NCI-H1105 (cell line): ENCODE measurements around the gene FRAS1.

Source experiments
- DNase-seq: peaks from one replicate; lab custom pipeline; 2025; lab: John Stamatoyannopoulos, UW

FRAS1 gene

DNA sequence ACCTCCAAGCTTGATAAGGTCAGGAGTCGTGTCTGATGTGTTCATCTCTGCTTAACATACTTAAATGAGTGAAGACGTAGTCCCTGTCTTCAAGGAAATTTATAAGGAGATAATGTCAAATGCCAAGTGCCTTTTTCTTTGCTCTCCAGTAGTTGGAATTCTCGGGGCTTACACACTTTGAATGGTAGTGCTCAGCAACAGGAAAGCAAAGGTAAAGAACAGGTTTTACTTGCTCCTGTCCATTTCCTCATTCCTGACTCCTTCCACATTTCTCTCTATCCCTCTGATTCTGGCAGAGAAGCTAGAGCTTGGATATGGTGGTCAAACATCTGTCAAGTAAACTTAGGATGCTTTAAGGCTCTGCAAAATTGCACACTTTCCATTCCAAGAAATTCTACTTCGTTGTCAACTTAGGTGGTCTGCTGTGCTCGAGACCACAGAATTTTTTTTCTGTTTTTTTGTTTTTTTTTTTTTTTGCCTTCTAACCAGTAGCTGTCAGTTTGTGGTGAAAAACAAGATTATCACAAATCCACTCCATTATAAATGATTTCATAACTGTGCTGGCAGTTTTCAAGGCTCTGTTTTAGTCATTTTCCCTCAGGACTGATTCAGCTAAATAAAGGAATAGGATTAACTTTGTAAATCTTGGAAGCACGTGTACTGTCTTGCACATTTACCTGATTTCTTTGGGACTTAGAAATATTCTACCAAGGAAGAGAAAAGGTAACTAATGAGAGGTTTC, 313.7 kb downstream of the FRAS1 start:
- no peak for DNase-seq

DNA sequence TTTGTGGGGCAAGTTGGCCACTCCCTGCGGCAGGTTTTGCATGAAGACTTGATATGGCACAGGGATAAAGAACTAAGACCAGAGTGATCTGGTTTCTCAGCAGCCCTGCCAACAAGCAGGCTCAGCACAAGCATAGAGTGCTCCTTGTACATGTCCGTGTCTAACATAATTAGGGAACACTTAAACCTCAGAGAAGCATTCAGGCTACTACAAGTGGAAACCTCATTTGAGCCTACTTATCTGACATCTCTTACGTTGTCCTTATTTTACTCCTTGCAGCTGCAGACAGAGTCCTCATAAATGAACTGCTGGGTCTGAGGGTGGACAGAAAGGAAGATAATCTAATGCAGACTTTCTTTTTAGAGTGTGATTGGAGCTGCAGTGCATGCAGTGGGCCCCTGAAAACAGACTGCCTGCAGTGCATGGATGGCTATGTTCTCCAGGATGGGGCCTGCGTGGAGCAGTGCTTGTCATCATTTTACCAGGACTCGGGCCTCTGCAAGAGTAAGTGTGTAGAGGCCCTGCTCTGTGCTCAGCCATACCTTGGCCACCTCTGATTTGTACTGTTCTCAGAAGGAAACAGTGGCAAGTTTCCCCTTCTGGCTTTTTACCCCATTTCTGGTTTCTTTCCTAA, 315.3 kb downstream of the FRAS1 start:
- DNase-seq = no peak

DNA sequence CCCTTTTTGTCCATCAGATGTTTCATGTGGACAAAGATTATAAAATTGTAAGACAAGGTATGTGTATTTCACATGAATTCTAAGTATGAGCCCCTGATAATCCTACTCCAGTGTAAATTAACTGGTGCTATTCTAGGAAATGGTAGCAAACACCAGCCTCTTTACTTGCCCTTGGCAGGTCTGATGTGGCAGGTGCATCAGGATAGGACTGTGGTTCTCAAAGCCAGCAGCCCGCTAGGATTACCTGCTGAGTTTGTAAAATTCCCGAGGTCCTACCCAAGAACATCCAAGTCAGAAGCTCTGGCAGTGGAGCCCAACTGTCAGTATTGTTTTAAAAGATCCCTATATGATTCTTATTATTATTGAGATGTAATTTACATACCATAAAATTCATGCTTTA, 320.4 kb downstream of the FRAS1 start:
- DNase-seq = no peak

DNA sequence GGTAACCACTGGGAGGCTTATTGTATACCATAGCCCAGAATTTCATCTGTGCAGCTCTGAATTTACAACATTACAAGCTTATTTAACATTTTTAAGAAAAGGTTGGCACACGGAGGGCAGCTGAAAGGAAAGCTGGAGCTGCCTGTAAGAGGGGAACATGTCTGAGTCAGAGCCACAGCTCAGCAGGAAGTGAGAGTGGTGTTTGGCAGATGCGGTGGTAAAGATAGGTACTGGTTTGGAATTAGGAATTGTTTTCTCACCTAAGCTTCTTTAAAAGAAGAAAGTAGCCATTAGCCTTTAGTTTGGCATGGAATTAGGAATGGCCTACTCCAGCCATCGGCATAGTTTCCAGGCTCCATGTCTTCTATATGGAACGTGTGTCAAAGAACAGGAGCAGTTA, 321.9 kb downstream of the FRAS1 start:
- no peak for DNase-seq

DNA sequence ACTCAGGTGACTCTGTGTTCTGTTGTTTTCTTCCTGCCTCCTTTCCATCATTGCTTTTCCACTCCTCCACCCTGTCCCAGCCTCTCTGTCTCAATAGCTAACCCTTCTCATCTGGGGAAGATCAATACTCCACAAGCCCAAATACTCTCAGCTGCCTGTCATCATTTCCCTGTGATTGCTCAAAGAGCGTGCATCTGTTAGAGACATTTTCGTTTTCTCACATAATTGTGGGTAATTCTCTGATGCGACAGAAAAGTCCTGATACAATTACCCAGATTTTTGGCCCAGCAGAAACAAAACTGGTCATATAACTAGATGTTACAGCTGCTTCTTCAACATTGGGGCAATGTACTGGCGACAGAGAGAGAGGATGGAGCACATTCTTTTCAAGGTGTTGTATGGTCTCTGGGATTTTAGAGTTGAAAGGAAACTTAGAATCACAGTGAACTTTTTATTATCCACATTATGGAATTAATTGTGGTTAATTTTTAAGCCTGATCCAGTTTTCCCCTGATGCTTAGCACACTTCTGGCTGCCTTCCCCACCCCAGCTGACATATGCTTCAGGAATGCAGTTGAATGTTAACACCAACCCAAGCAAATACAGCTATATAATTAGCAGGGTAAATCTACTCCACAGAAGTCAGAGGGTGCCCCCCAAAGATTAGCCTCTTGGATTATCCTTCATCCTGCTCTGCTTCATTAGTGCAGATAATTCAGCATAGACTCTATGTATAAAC, 323.0 kb downstream of the FRAS1 start:
- DNase-seq = no peak

DNA sequence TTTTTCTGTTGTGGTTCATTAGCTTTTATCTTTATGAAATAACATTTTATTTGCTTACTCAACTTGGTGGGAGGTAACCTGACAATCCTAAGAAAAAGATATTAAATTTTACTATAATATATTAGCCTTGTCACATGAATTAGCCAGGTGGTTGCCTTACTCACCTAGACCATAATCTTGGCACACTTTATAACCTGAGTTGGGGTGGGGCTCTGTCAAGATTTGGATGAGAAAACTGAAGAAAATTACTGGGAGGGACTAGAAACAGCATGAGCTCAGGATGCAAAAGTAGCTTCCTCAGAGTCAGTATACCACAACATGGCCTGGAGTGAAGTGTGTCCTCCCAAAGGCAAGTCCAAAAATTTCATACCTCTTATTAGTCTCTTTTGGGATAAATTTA, 329.6 kb downstream of the FRAS1 start:
- no peak for DNase-seq

DNA sequence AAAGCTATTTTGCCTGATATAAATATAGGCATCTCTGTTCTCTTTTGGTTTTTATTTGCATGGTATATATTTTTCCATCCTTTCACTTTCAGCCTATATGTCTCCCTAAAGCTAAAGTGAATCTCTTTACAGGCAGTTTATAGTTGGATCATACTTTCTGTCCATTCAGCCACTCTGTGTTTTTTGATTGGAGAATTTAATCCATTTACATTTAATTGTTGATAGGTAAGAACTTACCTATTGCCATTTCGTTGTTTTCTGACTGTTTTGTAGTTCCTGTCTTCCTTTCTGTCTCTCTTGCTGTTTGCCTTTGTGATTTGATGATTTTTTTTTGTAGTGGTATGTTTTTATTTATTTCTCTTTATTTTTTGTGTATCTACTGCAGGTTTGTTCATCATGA, 338.5 kb downstream of the FRAS1 start:
- no peak for DNase-seq

DNA sequence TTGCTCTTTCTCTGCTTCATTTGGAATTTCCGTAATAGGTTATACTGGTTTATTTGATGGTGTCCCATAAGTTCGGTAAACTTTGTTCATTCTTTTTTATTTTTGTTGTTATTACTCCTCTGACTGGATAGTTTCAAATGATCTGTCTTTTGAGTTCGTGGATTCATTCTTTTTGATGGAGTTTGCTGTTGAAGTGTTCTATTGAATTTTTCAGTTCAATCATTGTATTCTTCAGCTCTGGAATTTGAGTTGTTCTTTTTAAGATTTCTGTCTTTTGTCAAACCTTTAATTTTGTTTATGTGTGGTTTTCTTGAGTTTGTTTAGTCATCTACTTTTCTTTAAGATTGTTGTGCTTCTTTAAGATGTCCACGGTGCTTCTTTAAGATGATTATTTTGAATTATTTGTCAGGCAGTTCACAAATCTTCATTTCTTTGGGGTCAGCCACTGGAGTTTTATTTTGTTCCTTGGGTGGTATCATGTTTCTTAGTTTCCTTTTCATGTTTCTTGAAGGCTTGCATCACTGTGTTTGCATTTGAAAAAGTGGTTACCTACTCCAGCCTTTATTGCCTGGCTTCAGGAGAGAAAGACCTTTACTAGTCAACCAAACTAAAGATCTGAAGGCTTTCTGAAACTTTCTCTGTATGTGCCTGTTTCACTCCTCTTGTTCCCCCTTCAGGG, 339.6 kb downstream of the FRAS1 start:
- DNase-seq = no peak

DNA sequence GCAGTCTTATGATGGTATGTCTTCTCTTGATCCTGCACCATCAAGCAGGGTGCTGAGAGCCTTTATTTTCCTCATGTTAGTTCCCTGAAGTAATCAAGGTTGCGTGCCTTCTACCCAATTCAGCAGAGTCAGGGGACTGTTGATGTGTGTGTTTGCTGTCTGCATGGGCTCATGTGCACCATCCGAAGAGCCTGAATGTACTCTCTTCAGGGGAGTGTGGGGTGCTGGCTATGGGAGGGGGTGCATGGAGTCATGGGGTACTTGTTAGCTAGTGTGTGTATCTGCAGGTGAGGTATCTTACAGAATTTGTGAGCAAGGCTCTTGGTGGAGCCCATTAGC, 340.1 kb downstream of the FRAS1 start:
- DNase-seq = no peak

DNA sequence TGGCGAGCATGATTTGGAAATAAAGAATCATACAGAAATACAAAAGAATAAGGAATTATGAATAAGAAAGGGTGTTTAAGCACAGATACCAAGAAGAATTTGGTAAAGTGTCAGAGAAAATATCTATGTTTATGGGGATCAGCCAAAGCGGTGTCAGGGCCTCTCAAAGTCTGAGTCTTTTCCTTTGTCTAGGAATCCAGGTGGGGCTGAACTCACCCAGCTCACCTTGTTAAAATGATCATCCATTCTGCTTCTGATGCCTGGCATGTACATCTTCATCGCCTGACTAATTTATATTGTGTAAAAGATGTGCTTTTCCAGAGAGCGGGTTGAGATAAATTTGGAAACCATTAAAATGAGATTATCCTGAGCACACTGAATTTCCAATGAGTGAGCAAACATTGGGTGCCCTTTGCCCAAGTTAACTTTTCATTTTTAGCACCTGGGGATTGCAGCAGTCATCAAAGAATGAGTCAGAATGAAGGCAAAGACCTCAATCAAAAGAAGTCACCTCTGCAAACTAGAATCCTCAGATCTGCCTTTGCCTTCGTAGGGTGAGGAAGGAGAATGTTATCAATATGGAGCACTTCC, 352.6 kb downstream of the FRAS1 start:
- no peak for DNase-seq

DNA sequence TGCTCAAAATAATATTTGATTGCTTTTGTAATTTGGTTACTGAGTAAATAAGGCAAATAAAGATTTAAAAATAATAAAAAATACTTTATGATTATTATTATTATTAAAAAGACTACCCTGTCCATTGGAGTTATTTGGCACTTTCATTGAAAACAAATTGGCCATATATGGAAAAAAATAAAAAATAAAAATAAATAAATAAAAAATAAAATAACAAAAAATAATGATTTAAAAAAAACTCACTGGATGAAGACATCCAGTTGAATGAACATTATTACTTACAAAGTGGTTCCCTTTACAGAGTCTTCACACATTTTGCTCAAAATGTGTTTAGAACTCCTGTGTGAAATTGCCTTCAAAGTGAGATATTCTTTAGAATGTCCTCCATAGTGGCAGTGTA, 353.1 kb downstream of the FRAS1 start:
- DNase-seq = no peak

DNA sequence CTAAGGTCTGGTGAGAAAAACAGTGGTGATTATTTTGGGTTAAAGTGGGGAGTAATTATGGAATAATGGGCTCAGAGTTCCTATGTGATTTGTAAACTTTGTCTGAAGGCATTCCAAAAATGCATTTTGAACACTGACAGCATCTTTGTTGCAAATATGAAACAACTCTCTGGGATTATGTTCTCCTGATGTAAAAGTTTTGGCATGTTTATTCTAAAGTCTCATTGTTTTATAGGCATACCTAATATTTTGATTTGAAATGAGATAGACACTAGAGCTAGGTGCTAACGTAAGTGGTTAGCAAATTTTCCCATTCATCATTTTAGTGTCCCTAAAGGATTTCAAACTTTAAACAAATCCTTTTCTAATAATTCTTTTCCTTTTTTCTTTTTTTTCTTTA, 353.6 kb downstream of the FRAS1 start:
- no peak for DNase-seq

DNA sequence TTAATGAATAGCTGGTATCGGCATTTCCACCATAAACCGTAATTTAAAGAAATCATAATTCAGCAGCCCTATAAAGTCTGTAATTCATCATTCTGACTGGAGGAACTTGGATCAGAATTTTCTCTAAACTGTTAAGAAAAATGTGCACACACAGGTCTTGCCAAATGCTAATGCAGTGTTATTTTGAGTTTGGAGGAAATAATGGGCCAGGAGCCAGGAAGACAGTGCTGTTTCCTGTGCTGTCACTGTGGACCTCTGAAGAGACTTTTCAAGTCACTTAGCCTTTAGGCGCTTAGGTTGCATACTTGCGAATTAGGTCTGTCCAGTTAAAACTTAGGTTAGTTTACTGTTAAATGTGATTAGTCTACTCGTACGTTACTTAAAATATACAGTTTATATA, 357.0 kb downstream of the FRAS1 start:
- no peak for DNase-seq

DNA sequence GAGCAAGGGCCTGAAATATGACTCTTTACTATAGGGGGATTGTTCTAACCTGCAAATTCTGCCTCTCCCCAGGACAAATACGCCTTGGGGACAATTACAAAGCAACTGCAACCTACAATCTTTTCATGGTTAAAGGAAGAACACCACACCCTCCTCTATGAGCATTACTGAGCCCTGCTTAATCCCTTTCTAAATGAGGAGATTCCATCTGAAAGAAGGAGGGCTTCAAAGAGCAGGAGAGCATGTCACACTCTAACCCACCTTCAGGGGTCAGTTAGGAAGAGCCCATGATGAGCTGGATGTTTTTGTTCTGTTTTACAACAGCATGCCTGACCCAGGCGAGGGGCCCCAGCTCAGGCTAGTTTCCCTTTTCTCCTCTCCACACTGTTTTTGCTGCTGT, 360.5 kb downstream of the FRAS1 start:
- no peak for DNase-seq

DNA sequence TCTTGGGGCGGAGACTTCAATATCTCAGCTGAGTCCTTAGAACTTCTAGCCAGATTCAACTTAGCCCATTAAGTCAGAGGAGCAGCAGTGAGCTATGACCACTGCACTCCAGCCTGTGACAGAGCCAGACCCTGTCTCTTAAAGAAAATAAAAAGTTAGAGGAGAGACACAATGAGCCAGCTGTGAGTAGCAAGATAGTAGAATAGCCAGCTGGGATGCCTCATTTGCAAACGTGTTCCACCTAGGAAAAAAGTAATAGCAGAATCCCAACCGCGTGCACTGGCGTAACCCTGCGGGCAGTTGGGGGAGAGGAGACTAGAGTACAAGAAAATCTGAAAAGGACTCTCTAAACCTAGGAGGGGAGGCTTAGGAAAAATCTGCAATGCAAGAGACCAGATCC, 361.3 kb downstream of the FRAS1 start:
- no peak for DNase-seq

DNA sequence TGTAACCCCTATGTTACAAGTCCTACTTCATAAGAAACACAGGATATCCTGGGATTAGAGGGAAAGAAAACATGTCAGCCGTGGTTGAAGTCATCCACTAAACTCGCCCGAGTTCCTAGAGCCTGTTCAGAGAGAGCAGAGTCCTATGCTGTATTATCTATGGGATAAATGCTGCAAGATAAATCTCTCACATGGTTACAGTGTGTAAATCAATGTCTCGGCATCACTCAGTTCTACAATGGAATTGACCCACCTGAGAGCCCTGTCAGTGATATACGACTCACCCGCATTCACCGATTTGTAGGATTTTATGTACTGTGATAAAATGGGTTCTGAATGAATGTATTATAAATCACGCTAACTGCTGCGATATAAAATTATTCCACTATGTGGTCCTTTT, 366.7 kb downstream of the FRAS1 start:
- no peak for DNase-seq

DNA sequence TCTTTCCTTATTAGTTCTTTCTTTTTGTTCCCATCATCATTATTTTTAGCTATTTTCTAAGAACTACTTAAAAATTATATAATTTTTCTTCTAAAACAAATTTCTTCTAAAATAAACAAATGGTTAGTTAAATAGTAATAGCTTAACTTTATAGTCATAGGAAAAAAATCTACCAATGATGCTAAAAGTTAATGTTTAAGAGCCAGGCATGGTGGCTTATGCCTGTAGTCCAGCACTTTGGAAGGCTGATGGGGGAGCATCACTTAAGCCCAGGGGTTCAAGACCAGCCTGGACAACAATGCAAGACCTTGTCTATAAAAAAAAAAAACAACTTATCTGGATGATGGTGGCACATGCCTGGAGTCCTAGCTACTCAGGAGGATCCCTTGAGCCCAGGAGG, 367.3 kb downstream of the FRAS1 start:
- DNase-seq = no peak

DNA sequence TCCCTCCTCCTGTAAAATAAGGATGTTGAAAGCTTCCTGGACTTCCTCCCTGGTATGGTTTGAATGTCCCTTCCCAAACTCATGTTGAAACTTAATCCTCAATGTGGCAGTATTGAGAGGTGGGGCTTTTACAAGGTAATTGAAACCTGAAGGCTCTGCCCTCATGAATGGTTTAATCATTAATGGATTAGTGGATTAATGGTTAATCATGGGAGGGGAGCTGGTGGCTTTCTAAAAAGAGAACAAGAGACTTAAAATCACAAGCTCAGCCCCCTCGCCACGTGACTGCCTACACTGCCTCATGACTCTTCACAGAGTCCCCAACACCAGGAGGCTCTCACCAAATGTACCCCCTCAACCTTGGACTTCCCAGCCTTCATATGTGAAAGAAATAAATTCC, 369.8 kb downstream of the FRAS1 start:
- no peak for DNase-seq

DNA sequence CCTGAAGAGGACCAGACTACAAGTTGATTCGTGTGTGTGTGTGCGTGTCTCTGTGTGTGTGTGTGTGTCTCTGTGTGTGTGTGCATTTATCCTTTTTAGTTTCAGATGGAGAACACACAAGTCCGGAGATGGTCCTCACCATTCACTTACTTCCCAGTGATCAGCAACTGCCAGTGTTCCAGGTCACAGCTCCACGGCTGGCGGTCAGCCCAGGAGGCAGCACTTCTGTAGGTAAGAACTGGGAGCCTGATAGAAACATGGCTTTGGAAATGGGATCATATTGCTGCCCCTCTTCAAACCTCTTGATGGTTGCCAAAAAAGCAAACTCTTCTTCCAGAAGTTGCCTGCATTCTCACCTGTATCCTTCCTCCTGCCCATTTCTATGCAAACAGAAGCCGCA, 371.9 kb downstream of the FRAS1 start:
- no peak for DNase-seq

DNA sequence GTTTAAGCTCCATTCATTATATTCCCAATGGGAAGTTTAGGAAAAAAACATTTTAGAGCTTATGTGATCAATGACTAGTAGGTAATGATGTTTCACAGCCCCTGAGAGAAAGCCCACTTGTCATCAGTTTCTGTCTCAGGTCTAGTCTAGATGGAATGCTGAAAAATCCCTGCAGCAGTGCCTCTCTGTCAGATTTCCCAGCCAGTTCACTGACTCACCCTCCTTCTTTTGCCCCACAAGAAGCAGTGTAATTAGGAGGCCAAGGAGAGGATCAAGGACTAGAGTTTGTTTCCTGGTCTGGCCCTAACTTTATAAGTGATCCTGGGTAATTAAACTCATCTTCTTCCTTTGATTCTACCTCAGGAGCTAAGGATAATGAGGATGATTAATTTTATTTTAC, 375.8 kb downstream of the FRAS1 start:
- DNase-seq = no peak

DNA sequence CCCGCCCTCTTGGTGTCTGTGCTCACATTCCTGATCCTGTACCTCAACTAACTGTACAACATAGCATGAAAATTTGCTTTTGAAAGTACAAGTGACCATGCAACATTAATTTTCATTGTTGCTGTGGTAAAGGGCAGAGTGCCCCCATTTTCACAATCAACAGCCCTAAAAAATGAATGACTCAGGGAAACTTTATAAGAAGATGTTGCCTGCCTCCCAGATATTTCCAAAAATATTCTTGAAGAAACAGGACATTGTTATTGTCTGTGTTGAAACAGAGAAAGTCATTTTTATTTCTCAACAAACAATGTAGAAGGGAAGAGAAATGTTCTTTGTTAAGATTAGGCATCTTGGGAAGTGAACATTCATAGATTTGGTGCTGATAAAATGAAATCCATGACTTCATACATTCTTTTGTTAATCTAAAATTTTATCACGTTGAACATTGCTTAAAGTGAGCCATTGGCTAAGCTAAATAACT, 380.5 kb downstream of the FRAS1 start:
- no peak for DNase-seq

DNA sequence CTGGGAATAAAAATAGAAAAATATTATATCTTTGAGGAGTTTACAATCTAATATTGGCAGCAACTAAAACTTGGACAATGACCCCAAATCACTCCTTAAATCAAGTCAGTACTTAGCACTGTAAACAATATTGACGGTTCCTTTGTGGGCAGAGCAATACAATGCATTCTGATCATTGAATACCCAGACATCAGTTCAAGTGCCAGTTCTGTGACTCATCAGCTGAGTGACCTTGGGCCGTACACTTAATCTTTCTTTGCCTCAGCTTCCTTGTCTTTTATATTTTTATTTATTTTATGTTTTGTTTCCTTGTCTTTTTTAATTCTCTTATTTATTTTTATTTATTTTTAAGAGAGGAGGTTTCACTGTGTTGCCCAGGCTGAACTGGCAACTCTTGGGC, 382.2 kb downstream of the FRAS1 start:
- DNase-seq = no peak
